ENCODE data around the gene PLXNB1.
"Not testable (repeated sequence)": the region's sequence is repeated elsewhere in the genome, so short reads cannot be mapped to it uniquely, and the experiment has no call there.

PLXNB1 gene

GRCh38 chr3:48465237-48465530 lies 35.3 kb upstream of the PLXNB1 start:
- no peak for DNase-seq

- no peak for DNase-seq
These were observed 34.9 kb upstream of the PLXNB1 start for GRCh38 chr3:48464713-48465221.

GRCh38 chr3:48463703-48464102 lies 33.8 kb upstream of the PLXNB1 start:
- DNase-seq = no peak

GRCh38 chr3:48461767-48462166 lies 31.9 kb upstream of the PLXNB1 start:
- DNase-seq = not testable (repeated sequence)

- DNase-seq = no peak
These were observed 30.6 kb upstream of the PLXNB1 start for GRCh38 chr3:48460517-48460902.

GRCh38 chr3:48459773-48460516 lies 30.1 kb upstream of the PLXNB1 start:
- no peak for DNase-seq

GRCh38 chr3:48459331-48459730 lies 29.4 kb upstream of the PLXNB1 start:
- DNase-seq = no peak

GRCh38 chr3:48456456-48456855 lies 26.6 kb upstream of the PLXNB1 start:
- DNase-seq = no peak

GRCh38 chr3:48451270-48451669 lies 21.4 kb upstream of the PLXNB1 start:
- DNase-seq = no peak

GRCh38 chr3:48446425-48447193 lies 16.7 kb upstream of the PLXNB1 start, which contains the start of gene ATRIP:
Gene ATRIP, plus strand, starts transcription at chr3:48446737. Its CDS starts 109 bp downstream, at chr3:48446846.
- DNase-seq = peak; percentile 85

GRCh38 chr3:48446043-48446424 lies 16.1 kb upstream of the PLXNB1 start:
- no peak for DNase-seq

- DNase-seq = no peak
These were observed 15.5 kb upstream of the PLXNB1 start for GRCh38 chr3:48445277-48445882.

- DNase-seq = no peak
These were observed 12.1 kb upstream of the PLXNB1 start for GRCh38 chr3:48441940-48442339.

GRCh38 chr3:48440590-48440958 lies 10.7 kb upstream of the PLXNB1 start:
- DNase-seq = no peak

GRCh38 chr3:48439820-48440589 lies 10.1 kb upstream of the PLXNB1 start, which contains the start of the genes CCDC51 and TMA7:
Gene CCDC51, minus strand, starts transcription at chr3:48440119. Its CDS starts 4,991 bp downstream, at chr3:48435128.
Gene TMA7, plus strand, starts transcription at chr3:48440257. Its CDS starts 40 bp downstream, at chr3:48440297.
- peak; percentile 97 for DNase-seq

- DNase-seq = no peak
These were observed 7.9 kb upstream of the PLXNB1 start for GRCh38 chr3:48437812-48438211.

- no peak for DNase-seq
These were observed 7.0 kb upstream of the PLXNB1 start for GRCh38 chr3:48436855-48437254.

- DNase-seq = no peak
These were observed 6.5 kb upstream of the PLXNB1 start for GRCh38 chr3:48436477-48436787.

- DNase-seq = peak; percentile 59
These were observed 6.0 kb upstream of the PLXNB1 start for GRCh38 chr3:48435774-48436476.

- DNase-seq = no peak
These were observed 5.3 kb upstream of the PLXNB1 start for GRCh38 chr3:48435223-48435595.

- no peak for DNase-seq
These were observed 4.8 kb upstream of the PLXNB1 start for GRCh38 chr3:48434591-48435222.
